ENCODE measurements around the gene KDM1A. TPM values are rescaled to one million over a fixed set of nuclear protein-coding genes. Genes with fewer than 3 reads are reported as not detected.

The KDM1A gene
- total and polyA plus RNA-seq, 9 of the 15 experiments (the other 6 are each of a cell fraction or from before 2014, with no cell fraction given) = 59.2 to 181 (median 168) TPM

GRCh38 chr1:22970096-22970495, 49.2 kb upstream of the KDM1A start:
- Histone ChIP-seq H3K27me3 (ENCODE audit: control insufficient read depth in 2 of 2, insufficient read depth in 2 of 2, low read length in 2 of 2) (peaks cover 15 to 24% of the 10 kb centered on the region in 2 experiments), H3K9ac (ENCODE audit: insufficient read depth in 1 of 2, low read depth in 2 of 2, low read length in 2 of 2) (no peak overlapping the region), H3K36me3 (ENCODE audit: control insufficient read depth, insufficient read depth, low read length) (no peaks in the 10 kb centered on the region), H3K27ac (ENCODE audit: extremely low read depth, low read depth, low read length) (no peak overlapping the region), H3K4me1 (replicated peaks in 1 of 2; ENCODE audit: control insufficient read depth in 2 of 2, insufficient read depth in 2 of 2, low read length in 2 of 2) (no peaks in the 10 kb centered on the region; a peak in 2 of 5 replicates), H3K9me1 (ENCODE audit: control insufficient read depth, insufficient read depth, low read length) (no peaks in the 10 kb centered on the region), H4K20me1 (replicated peaks; ENCODE audit: control insufficient read depth, insufficient read depth, low read length) (no peaks in the 10 kb centered on the region), H3K4me3 (no peak overlapping the region), H3K79me2 (ENCODE audit: control insufficient read depth, insufficient read depth, low read length) (no peaks in the 10 kb centered on the region), H3K9me3 (replicated peaks; ENCODE audit: control insufficient read depth, insufficient read depth, low read depth, low read length) (no peaks in the 10 kb centered on the region), H2AFZ (ENCODE audit: low read depth, low read length) (no peak overlapping the region), H3K4me2 (ENCODE audit: insufficient read depth, low read length) (no peak overlapping the region)
- no peak for ATAC-seq
- 0% methylated on average over 2 of the region's 2 CpGs for WGBS (ENCODE audit: insufficient coverage, low coverage, missing lambda C conversion rate)
- TF ChIP-seq SMARCA4 (IDR thresholded peaks at IDR 0.05) = no peak
- peak; percentile 3 for TF ChIP-seq RBM25 (IDR thresholded peaks at IDR 0.05; ENCODE audit: low read depth, low read length, severe bottlenecking)
- peak; percentile 50 for TF ChIP-seq ZNF146 (CRISPR knock-in tag; IDR thresholded peaks at IDR 0.05; ENCODE audit: unreplicated experiment)
- no peak for TF ChIP-seq MXI1 (IDR thresholded peaks at IDR 0.05; ENCODE audit: low read depth, low read length)
- TF ChIP-seq NFIC (IDR thresholded peaks at IDR 0.05) = no peak
- no peak for DNase-seq (ENCODE audit: extremely low read depth in 1 of 4, low spot score in 3 of 4)
- no peak for FAIRE-seq
- in situ Hi-C loops (cut with MboI) (loop anchor here (10.0 kb wide), 2 partner anchors 125 to 565 kb away; partner anchors contain the start of gene E2F2), intact Hi-C loops (cut with micrococcal nuclease) (loop anchor here (10.0 kb wide), 1 partner anchor 565 kb away; the partner anchor contains the start of gene E2F2)
- ChIA-PET CTCF (ENCODE audit: low intra/inter-chr PET ratio) (no interaction called here), POLR2A (interaction anchor here (0.7 kb wide), 1 partner anchor 36 kb away, joined by 3 read pairs; no protein-coding TSS in a partner anchor)
- no TSS peak for BruUV-seq (replicated peaks)

GRCh38 chr1:22971161-22971560, 48.1 kb upstream of the KDM1A start:
- FAIRE-seq = no peak
- no peak for ATAC-seq
- no peaks in the 10 kb centered on the region for H3K36me3 ChIP-seq (ENCODE audit: control insufficient read depth, insufficient read depth, low read length)
- DNase-seq (ENCODE audit: extremely low read depth in 1 of 4, low spot score in 3 of 4) = no peak
- H3K27ac ChIP-seq (ENCODE audit: extremely low read depth, low read depth, low read length) = no peak overlapping the region
- ChIA-PET POLR2A (interaction anchor here (0.9 to 1.1 kb wide), 2 partner anchors 197 to 256 kb away, joined by 4 read pairs; no protein-coding TSS in a partner anchor), CTCF (ENCODE audit: low intra/inter-chr PET ratio) (interaction anchor here (0.6 kb wide), 1 partner anchor 667 kb away, joined by 4 read pairs; no protein-coding TSS in a partner anchor)
- in situ Hi-C loops (cut with MboI) (loop anchor here (10.0 kb wide), 2 partner anchors 124 to 564 kb away; partner anchors contain the start of gene E2F2), intact Hi-C loops (cut with micrococcal nuclease) (loop anchor here (10.0 kb wide), 1 partner anchor 564 kb away; the partner anchor contains the start of gene E2F2)
- peaks cover 15 to 28% of the 10 kb centered on the region in 2 experiments for H3K27me3 ChIP-seq (ENCODE audit: control insufficient read depth in 2 of 2, insufficient read depth in 2 of 2, low read length in 2 of 2)
- no peak overlapping the region for H3K9ac ChIP-seq (ENCODE audit: insufficient read depth in 1 of 2, low read depth in 2 of 2, low read length in 2 of 2)
- no peak overlapping the region for H3K4me2 ChIP-seq (ENCODE audit: insufficient read depth, low read length)
- BruUV-seq (replicated peaks) = no TSS peak
- H3K9me1 ChIP-seq (ENCODE audit: control insufficient read depth, insufficient read depth, low read length) = peaks cover 4% of the 10 kb centered on the region
- no peak overlapping the region for H2AFZ ChIP-seq (ENCODE audit: low read depth, low read length)
- H4K20me1 ChIP-seq (replicated peaks; ENCODE audit: control insufficient read depth, insufficient read depth, low read length) = no peaks in the 10 kb centered on the region
- peaks cover 0 to 3% of the 10 kb centered on the region in 2 experiments; a peak in 2 of 5 replicates for H3K4me1 ChIP-seq (replicated peaks in 1 of 2; ENCODE audit: control insufficient read depth in 2 of 2, insufficient read depth in 2 of 2, low read length in 2 of 2)
- no peak overlapping the region for H3K4me3 ChIP-seq
- no peaks in the 10 kb centered on the region for H3K79me2 ChIP-seq (ENCODE audit: control insufficient read depth, insufficient read depth, low read length)
- TF ChIP-seq, protein P1, sequence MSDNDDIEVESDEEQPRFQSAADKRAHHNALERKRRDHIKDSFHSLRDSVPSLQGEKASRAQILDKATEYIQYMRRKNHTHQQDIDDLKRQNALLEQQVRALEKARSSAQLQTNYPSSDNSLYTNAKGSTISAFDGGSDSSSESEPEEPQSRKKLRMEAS (CRISPR knock-in tag; IDR thresholded peaks at IDR 0.05) = no peak
- TF ChIP-seq ZFP1 (CRISPR knock-in tag; IDR thresholded peaks at IDR 0.05) (no peak), ZNF23 (CRISPR knock-in tag; IDR thresholded peaks at IDR 0.05) (no peak), FOXA3 (CRISPR knock-in tag; conservative IDR thresholded peaks at IDR 0.05 in 1 of 2, IDR thresholded peaks at IDR 0.05 in 1 of 2) (no peak), ZNF75A (CRISPR knock-in tag; IDR thresholded peaks at IDR 0.05) (no peak), SUPT5H (IDR thresholded peaks at IDR 0.05) (no peak), STAT5B (CRISPR knock-in tag; IDR thresholded peaks at IDR 0.05) (no peak), ZBTB34 (CRISPR knock-in tag; IDR thresholded peaks at IDR 0.05) (no peak)
- WGBS (ENCODE audit: insufficient coverage, low coverage, missing lambda C conversion rate) = 0% methylated on average over 3 of the region's 3 CpGs
- no peaks in the 10 kb centered on the region for H3K9me3 ChIP-seq (replicated peaks; ENCODE audit: control insufficient read depth, insufficient read depth, low read depth, low read length)

Data from K562 (cell line).